GM12801 (cell line): ENCODE results near the gene GRK5.

Experiments used
- CTCF ChIP-seq: IDR thresholded peaks from one replicate; pipeline ENCODE4 v1.5.1; 2011; ENCODE audit warnings: control low read depth; ENCODE audit not compliant: insufficient read length; ENCODE audit errors: extremely low read depth

GRK5 gene

DNA sequence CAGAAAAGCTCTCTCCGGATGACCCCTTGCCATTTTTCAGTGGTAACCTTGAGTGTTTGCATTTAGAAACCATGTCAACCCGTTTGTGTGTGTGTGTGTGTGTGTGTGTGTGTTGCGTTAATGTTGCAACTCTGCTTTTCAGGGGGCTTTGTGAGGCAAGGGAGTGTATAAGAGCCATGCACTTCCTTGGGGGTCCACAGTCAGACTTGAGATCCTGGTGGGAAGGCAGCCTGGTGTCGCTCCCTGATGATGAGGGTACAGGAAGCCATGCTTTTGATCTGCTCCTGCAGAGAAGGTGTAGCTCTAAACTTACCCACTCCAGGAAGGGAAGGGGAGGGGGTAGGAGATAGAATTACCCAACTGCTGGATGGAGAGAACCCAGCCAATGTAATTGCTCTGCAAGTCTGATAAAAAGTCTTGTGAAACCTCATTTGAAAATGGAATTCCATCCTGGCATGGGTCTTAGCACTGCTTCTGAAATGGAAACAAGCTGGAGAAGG is 10.7 kb downstream of the GRK5 start:
- no peak for TF ChIP-seq CTCF

GRCh38 chr10:119219871-119220270 is 12.5 kb downstream of the GRK5 start:
- TF ChIP-seq CTCF: no peak

DNA sequence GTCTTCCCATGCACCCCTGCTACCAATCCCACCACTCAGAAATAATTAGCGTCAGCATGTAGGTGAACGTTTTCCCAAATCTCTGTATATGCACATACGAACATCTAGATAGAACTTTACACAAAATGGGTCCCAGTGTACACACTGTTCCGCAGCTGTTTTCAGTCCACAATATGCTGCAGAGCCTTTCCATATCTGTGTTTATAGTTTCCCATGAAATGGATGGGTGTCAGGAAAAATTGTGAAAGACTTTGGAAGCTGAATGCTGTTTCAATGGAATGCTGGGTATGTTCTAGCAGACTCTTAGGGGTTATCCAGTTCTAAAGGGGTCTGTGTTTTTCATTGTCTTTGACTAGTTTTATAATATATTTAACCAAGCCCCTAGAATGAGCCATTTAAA is 13.8 kb downstream of the GRK5 start:
- TF ChIP-seq CTCF: no peak

GRCh38 chr10:119221666-119222065 is 14.3 kb downstream of the GRK5 start:
- no peak for TF ChIP-seq CTCF

DNA sequence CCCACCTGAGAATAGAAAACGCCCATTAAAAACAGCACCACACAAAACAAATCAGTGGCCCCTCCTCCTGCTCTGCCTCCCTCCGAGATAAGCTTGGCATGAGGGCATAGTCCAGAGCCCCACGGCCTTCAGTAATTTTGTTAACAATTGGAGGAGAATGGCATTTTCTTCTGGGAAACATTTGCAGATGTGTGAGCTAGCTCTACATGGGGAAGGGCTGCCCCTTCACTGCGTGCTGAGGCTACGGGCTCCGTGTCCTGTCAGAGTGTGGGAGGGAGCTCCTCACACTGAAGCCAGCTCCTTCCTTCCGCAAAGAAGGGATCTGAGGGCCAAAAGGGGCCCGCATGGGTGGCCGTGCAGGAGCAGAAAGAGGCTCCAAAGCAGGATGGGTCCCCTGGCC is 15.2 kb downstream of the GRK5 start:
- TF ChIP-seq CTCF: no peak

DNA sequence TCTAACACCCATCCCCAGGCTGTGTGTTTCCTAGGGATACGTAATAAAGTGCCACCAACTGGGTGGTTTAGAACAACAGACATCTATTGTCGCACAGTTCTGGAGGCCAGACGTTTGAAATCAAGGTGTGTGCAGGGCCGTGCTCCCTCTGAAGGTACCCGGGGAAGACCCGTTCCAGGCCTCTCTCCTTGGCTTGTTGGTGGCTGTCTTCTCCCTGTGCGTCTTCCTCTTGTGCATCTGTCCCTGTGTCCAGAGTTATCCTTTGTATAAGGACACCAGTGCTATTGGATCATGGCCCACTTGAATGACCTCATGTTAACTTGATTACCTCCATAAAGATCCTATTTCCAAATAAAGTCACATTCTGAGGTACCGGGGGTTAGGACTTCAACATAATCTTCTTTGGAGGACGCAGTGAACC is 15.6 kb downstream of the GRK5 start:
- TF ChIP-seq CTCF: no peak

- no peak for TF ChIP-seq CTCF
Measured at GRCh38 chr10:119225083-119225658, 17.8 kb downstream of the GRK5 start.
